Muscle of leg (tissue), 11 donors: ENCODE results near the gene COL5A1. TPM values are rescaled to one million over a fixed set of nuclear protein-coding genes. Genes with fewer than 3 reads are reported as not detected.
"Not testable (repeated sequence)": the region's sequence is repeated elsewhere in the genome, so short reads cannot be mapped to it uniquely, and the experiment has no call there.

Experiments used
- DNase-seq: peaks from one replicate; pipeline ENCODE4 v3.0.0; 2013
- H3K27ac ChIP-seq: one replicate; pipeline ENCODE4 v1.5.1; 2013; ENCODE audit warnings: mild to moderate bottlenecking, low read length, control low read depth
- H3K27me3 ChIP-seq: one replicate; pipeline ENCODE4 v1.6.1; 2013; ENCODE audit warnings: low read length; ENCODE audit not compliant: control insufficient read depth, insufficient read depth
- H3K36me3 ChIP-seq: one replicate; pipeline ENCODE4 v1.6.1; 2013; ENCODE audit warnings: low read length; ENCODE audit not compliant: control insufficient read depth, insufficient read depth
- H3K4me1 ChIP-seq: one replicate; pipeline ENCODE4 v1.6.1; 2013; ENCODE audit warnings: low read length; ENCODE audit not compliant: control insufficient read depth, insufficient read depth
- H3K4me3 ChIP-seq: one replicate; pipeline ENCODE4 v1.5.1; 2013; ENCODE audit warnings: low read length, control low read depth
- H3K9me3 ChIP-seq: replicated peaks from 2 replicates; pipeline ENCODE4 v1.6.1; 2013; ENCODE audit warnings: low read depth, low read length; ENCODE audit not compliant: control insufficient read depth
- WGBS: methylation state at CpG from one replicate; pipeline ENCODE4 v1.1.5; 2013; ENCODE audit warnings: missing lambda C conversion rate; ENCODE audit not compliant: insufficient coverage; 5-methylcytosine and 5-hydroxymethylcytosine counted together
- polyA plus RNA-seq, 8 donors: library from polyadenylated mRNA; unstranded; fragments of 120-200 nt; gene quantifications; one replicate each; pipeline versions ENCODE4 v1.2.1 to v1.2.3, GENCODE V29; 2013; ENCODE audit warnings: inconsistent platforms in 1 of 8, low replicate concordance in 1 of 8; ENCODE audit not compliant: insufficient read length in 8 of 8, insufficient read depth in 1 of 8
- total RNA-seq: library from RNA; stranded (reverse); fragments of 120-200 nt; gene quantifications from one replicate; pipeline ENCODE4 v1.2.4, GENCODE V29; 2013

COL5A1 gene
- total and polyA plus RNA-seq, 9 donors = 293 to 921 (median 564) TPM

DNA sequence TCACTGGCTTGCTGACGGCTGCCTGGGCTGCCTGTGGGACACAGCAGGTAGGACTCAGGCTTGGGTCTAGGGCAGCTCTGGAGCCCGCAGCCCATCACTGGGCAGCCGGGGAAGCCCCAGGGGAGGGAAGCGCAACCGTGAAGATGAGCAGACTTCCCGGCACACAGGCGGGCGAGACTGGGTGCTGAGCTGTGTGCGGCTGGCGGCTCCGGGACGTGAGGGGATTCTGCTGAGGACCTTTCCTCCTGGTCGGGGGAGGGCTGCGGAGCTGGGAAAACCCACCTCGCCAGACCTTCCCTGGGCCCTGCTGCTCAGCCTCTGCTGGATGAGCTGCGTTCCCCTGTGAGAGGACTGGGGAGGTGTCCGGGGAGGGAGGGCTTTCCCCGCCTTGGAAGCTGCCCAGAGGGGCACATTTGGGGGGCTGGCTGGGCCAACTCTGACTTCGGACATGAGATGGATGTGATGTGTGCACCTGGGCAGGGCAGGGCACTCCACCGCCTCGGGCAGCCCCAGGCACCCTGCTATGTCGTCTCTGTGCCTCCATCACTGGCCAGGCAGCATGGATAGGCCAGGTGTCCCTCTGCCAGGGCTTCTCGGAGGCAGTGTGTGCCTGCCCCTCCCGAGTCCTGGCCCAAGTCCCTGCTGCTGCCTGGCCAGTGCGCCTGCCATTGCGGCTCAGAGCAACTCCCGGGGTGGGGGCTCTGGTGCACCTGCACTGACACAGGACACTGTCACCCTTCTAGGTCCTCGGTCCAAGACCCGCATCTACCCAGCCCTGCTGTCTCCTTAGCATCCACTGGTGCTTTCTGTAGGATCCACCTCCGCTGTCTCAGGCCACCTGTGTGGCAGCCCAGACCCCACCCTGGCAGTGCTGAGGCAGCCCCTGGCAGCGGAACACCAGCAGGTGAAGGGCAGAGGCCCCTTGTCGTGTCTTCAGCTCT lies 66.4 kb downstream of the COL5A1 start:
- DNase-seq = no peak
- Histone ChIP-seq H3K4me3 (no peak overlapping the region), H3K36me3 (peaks cover 70% of the 10 kb centered on the region), H3K4me1 (peaks cover 74% of the 10 kb centered on the region), H3K27ac (peak overlapping the region; percentile 91), H3K27me3 (no peaks in the 10 kb centered on the region), H3K9me3 (no peaks in the 10 kb centered on the region)
- WGBS = 47% methylated on average over 20 of the region's 32 CpGs

DNA sequence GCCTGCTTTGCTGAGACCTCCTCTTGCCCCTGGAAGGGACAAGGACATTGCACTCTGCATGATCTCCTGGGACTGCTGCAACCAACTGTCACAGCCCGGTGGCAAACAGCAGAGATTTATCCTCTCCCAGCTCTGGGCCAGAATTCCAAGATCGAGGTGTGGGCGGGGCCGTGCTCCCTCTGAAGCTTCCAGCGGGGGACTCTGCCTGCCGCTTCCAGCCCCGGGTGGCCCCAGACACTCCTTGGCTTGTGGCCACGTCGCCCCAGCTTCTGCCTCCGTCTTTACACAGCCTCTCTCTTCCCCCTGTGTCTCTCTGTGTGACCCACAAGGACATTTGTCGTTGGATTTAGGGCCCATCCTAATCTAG lies 67.1 kb downstream of the COL5A1 start:
- peak overlapping the region; percentile 91 for H3K27ac ChIP-seq
- no peak overlapping the region for H3K4me3 ChIP-seq
- no peak for DNase-seq
- peaks cover 74% of the 10 kb centered on the region for H3K4me1 ChIP-seq
- WGBS = 43% methylated on average over 10 of the region's 11 CpGs
- H3K27me3 ChIP-seq = no peaks in the 10 kb centered on the region
- H3K9me3 ChIP-seq = no peaks in the 10 kb centered on the region
- peaks cover 71% of the 10 kb centered on the region for H3K36me3 ChIP-seq

DNA sequence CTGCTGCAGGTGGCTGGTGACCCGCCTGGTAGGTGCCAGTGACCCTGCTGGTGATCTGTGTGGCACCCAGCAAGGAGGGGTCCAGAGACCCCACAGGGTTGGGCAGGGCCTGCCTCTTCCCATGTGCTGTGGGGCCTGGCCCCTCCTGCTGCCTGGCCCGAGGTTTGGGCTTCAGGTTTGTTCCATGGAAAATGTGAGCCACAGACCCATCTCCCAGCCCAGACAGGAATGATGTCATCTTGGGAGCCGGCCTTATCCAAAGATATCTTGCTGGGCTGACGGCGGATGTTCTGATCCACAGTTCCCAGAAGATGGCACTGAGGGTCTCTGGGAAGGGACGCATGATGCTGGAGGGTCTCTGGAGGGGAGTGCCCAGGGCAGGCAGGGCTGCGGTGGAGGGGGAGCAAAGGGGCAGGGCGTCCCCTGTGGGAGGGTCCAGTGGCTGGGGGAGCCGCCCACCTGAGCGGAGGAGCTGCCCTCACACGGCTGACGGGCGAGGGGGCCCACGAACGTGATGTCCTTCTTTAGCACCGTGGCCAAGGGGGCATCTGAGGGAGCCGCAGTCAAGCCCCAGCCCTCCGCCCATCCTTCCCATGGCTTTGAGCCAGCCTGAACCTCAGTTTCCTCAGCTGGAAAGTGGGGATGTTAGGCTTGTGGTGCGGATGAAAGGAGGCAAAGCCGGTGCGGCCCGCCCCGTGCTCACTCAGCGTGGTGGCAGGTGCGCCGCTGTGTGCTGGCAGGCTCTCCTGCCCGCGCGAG lies 68.1 kb downstream of the COL5A1 start:
- Histone ChIP-seq H3K4me3 (no peak overlapping the region), H3K36me3 (peaks cover 69% of the 10 kb centered on the region), H3K27ac (peak overlapping the region; percentile 91), H3K9me3 (no peaks in the 10 kb centered on the region), H3K4me1 (peaks cover 67% of the 10 kb centered on the region), H3K27me3 (no peaks in the 10 kb centered on the region)
- peak; percentile 96 for DNase-seq
- 79% methylated on average over 18 of the region's 29 CpGs for WGBS

DNA sequence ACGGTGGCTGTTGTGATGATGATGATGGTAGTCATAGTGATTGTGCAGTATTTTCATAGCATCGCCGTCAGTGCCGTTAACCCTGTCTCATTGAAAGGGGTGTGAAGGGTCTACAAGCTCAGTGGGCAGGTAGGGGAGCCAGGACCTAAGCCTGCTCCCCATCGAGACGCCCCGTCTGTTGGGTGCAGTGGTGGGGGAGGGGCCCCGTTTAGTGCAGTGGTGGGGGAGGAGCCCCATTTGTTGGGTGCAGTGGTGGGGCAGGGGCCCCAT lies 68.6 kb downstream of the COL5A1 start:
- DNase-seq = no peak
- H3K4me3 ChIP-seq = no peak overlapping the region

DNA sequence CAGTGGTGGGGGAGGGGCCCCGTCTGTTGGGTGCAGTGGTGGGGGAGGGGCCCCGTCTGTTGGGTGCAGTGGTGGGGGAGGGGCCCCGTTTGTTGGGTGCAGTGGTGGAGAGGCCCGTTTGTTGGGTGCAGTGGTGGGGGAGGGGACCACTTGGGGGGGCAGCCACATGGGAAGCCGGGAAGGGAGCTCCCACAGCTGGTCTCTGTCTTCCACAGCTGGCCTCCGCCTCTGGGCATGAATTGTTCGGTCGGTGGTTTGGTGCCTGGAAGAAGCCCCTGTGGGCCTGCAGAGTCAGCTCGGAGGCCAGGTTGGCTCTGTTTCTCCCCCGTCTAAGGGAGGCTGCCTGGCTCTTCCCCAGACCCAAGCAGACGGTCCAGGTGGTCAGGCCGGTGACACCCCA lies 69.3 kb downstream of the COL5A1 start:
- peak overlapping the region; percentile 51 for H3K27ac ChIP-seq
- no peak overlapping the region for H3K4me3 ChIP-seq
- peaks cover 56% of the 10 kb centered on the region for H3K4me1 ChIP-seq
- no peaks in the 10 kb centered on the region for H3K27me3 ChIP-seq
- peaks cover 59% of the 10 kb centered on the region for H3K36me3 ChIP-seq
- 39% methylated on average over 6 of the region's 12 CpGs for WGBS
- H3K9me3 ChIP-seq = no peaks in the 10 kb centered on the region
- no peak for DNase-seq

More for the DNA sequence above, 68.6 kb downstream of the COL5A1 start:
- WGBS = 58% methylated on average over 5 of the region's 8 CpGs
- Histone ChIP-seq H3K27me3 (no peaks in the 10 kb centered on the region), H3K27ac (peak overlapping the region; percentile 91), H3K36me3 (peaks cover 64% of the 10 kb centered on the region), H3K9me3 (no peaks in the 10 kb centered on the region), H3K4me1 (peaks cover 61% of the 10 kb centered on the region)

DNA sequence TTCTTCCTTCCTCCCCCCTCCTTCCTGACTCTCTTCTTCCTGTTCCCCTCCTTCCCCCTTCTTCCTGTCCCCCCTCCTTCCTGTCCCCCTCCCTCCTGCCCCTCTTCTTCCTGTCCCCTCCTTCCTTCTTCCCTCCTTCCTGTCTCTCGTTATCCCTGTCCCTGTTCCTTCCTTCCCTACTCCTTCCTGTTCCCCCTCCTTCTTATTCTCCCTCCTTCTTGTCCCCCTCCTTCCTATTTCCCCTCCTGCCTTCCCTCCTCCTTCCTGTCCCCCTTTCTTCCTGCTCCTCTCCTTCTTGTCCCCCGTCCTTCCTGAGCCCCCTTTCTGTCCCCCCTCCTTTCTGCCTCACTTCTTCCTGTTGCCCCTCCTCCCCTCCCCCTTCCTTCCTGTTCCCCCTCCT lies 70.6 kb downstream of the COL5A1 start:
- DNase-seq = no peak
- Histone ChIP-seq H3K4me1 (peaks cover 53% of the 10 kb centered on the region), H3K36me3 (peaks cover 60% of the 10 kb centered on the region), H3K9me3 (no peaks in the 10 kb centered on the region), H3K27ac (no peak overlapping the region), H3K4me3 (no peak overlapping the region), H3K27me3 (no peaks in the 10 kb centered on the region)
- whole genome bisulfite sequencing = 50% methylated on average over 1 of the region's 2 CpGs

DNA sequence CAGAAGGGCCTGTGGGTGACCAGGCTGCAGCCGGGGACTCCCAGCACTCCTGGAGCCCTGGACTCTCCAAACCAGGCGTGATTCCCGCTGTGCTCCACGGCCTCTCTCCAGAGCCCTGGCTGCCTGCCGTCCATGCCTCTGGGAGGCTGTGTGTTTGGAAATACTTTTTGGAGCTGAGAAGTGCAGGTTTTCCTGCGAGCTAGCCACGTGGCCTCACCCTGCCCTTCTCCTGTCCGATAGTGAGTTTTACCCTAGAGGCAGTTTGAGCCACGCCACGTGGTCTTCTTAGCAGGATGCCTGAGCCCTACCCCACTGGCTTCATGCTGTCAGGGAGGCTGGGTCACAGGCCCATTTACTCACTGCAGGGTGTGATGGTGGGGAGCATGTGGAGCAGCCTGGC lies 71.3 kb downstream of the COL5A1 start:
- Histone ChIP-seq H3K4me1 (peaks cover 53% of the 10 kb centered on the region), H3K27ac (no peak overlapping the region), H3K27me3 (no peaks in the 10 kb centered on the region), H3K9me3 (no peaks in the 10 kb centered on the region), H3K36me3 (peaks cover 59% of the 10 kb centered on the region), H3K4me3 (no peak overlapping the region)
- DNase-seq = no peak
- WGBS = 66% methylated on average over 6 of the region's 10 CpGs

DNA sequence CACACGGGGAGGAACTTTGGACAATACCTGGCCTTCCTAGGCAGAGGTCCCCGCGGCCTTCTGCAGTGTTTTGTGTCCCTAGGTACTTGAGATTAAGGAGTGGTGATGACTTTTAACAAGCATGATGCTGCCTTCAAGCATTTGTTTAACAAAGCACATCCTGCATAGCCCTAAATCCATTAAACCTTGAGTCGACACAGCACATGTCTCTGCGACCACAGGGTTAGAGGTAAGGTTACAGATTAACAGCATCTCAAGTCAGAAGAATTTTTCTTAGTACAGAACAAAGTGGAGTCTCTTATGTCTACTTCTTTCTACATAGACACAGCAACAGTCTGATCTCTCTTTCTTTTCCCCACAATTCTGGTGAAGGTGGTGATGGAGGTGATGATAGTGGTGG lies 73.9 kb downstream of the COL5A1 start:
- not testable (repeated sequence) for H3K9me3 ChIP-seq, H3K27me3 ChIP-seq, H3K4me3 ChIP-seq, DNase-seq, H3K27ac ChIP-seq
- Histone ChIP-seq H3K4me1 (peaks cover 49% of the 10 kb centered on the region), H3K36me3 (peaks cover 61% of the 10 kb centered on the region)
- WGBS = no CpG with 5 or more reads among the region's 5 CpGs

DNA sequence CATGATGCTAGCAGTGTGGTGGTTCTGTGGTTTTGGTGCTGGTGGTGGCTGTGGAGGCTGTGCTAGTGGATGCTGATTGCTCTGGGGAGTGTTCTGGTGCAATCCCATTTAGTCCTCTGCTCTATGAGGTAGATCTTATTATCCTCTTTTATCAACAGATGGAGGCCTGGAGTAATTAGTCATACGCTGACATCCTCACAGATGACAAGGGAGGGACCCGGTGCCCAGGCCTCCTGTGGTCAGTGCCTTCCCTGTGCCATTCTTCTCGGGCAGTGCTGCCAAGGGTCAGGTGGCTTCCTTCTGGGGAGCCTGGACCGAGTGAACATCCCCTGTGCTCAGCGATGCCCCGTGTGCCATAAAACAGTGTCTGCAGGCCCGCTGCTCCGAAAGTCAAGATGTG lies 74.5 kb downstream of the COL5A1 start:
- DNase-seq = no peak
- Histone ChIP-seq H3K4me3 (no peak overlapping the region), H3K4me1 (peaks cover 45% of the 10 kb centered on the region), H3K27me3 (peaks cover 3% of the 10 kb centered on the region), H3K27ac (no peak overlapping the region), H3K9me3 (no peaks in the 10 kb centered on the region), H3K36me3 (peaks cover 66% of the 10 kb centered on the region)
- 72% methylated on average over 8 of the region's 8 CpGs for WGBS

DNA sequence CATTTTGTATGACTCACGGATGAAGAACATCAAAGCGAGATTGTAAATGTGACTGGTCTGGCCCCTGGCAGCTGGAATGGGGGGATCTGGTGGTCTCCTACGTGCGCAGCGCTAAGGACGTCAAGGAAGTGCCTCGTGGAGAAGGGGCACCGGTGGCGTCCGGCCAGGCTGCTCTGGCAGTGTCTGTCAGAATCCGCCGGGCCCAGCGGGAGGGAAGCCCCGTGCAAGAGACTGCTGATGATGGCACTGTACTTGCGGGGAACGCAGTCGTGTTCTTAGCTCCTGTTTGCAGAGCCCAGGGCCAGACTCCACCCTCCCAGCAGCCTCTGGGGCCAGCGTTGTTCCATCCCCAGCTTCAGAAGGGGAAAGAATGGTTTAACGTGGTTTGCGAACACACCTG lies 75.5 kb downstream of the COL5A1 start:
- 84% methylated on average over 18 of the region's 20 CpGs for WGBS
- Histone ChIP-seq H3K4me3 (no peak overlapping the region), H3K9me3 (no peaks in the 10 kb centered on the region), H3K27ac (peak overlapping the region; percentile 84), H3K4me1 (peaks cover 44% of the 10 kb centered on the region), H3K27me3 (peaks cover 3% of the 10 kb centered on the region), H3K36me3 (peaks cover 64% of the 10 kb centered on the region)
- DNase-seq = no peak
